SK-MEL-5 (cell line): ENCODE measurements around the gene SFTA2. TPM values are rescaled to one million over a fixed set of nuclear protein-coding genes. Genes with fewer than 3 reads are reported as not detected.

Source experiments
- DNase-seq: peaks from one replicate; pipeline ENCODE4 v3.0.0-alpha.2; 2016; ENCODE audit warnings: low read depth, low spot score
- in situ Hi-C: cut with HindIII; loops from 2 replicates; pipeline ENCODE4 v1.10.0; 2016; ENCODE audit warnings: low sequenced_read_pairs, high pct_unique_total_duplicates, low pct_unique_long_range_greater_than_20kb
- total RNA-seq: library from RNA; depleted of rRNA; stranded (reverse); fragments of >200 nt; shearing (Covaris generic); gene quantifications from 2 replicates; pipeline ENCODE4 v1.2.3, GENCODE V29; 2014

SFTA2 gene
- total RNA-seq, 1 experiment from 2014 or later: not detected

DNA sequence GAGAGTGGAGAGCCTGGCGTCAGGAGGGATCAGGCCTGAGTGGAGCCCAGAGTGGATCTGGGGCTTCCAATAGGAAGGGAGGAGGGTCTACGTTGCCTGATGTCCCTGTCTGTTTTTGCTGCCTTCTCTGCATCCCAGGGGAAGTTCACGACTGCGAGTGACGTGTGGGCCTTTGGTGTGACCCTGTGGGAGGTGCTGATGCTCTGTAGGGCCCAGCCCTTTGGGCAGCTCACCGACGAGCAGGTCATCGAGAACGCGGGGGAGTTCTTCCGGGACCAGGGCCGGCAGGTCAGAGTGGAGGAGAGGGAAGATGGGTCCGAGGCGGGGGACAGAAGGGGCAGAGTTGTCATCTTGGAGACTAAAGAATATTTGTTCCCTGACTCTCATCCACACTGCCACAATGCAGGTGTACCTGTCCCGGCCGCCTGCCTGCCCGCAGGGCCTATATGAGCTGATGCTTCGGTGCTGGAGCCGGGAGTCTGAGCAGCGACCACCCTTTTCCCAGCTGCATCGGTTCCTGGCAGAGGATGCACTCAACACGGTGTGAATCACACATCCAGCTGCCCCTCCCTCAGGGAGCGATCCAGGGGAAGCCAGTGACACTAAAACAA, 33.1 kb downstream of the SFTA2 start:
- DNase-seq: no peak
- in situ Hi-C loops: no loop called here

GRCh38 chr6:30897882-30898281, 34.1 kb downstream of the SFTA2 start:
- no peak for DNase-seq
- in situ Hi-C loops: no loop called here

- in situ Hi-C loops: no loop called here
- no peak for DNase-seq
These were observed 35.4 kb downstream of the SFTA2 start for GRCh38 chr6:30896541-30896940.

GRCh38 chr6:30895343-30895742, 36.6 kb downstream of the SFTA2 start:
- no peak for DNase-seq
- in situ Hi-C loops: no loop called here

GRCh38 chr6:30894935-30895334, 37.0 kb downstream of the SFTA2 start:
- in situ Hi-C loops: no loop called here
- DNase-seq: no peak

DNA sequence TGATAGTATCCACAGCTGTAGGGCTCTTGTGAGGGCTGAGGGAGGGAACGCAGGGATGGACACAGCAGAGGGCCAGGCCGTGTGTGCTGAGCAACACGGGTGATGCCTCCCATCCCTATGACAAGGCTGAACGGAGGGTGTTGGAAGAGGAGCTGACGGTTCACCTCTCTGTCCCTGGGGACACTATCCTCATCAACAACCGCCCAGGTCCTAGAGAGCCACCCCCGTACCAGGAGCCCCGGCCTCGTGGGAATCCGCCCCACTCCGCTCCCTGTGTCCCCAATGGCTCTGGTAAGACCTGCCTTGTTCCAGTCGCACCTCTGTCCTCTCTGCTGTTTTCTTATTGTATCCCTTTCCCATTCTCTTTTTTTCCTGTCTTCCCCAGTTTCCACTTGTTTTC, 37.6 kb downstream of the SFTA2 start:
- in situ Hi-C loops: no loop called here
- no peak for DNase-seq

- DNase-seq: no peak
- in situ Hi-C loops: no loop called here
These were observed 38.3 kb downstream of the SFTA2 start for GRCh38 chr6:30893666-30894065.

DNA sequence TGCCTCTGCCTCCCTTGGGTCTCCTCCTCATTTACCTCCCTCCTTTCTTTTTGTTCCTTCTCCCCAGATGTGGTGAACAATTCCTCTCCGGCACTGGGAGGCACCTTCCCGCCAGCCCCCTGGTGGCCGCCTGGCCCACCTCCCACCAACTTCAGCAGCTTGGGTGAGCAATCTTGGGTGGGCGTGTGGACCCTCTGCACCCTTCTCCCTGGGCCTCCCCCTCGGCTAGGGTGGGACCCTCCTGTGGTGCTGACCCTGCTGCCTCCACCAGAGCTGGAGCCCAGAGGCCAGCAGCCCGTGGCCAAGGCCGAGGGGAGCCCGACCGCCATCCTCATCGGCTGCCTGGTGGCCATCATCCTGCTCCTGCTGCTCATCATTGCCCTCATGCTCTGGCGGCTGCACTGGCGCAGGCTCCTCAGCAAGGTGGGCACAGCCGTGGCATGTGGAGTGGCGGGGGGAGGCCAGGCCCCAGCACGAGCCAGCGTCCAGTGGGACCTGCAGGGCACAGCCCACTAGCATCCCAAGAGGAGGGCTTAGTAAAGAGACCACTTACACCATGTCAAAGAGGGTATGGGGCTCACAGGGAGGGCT, 38.9 kb downstream of the SFTA2 start:
- DNase-seq: no peak
- in situ Hi-C loops: no loop called here

- in situ Hi-C loops: no loop called here
- DNase-seq: no peak
These were observed 40.0 kb downstream of the SFTA2 start for GRCh38 chr6:30891816-30892538.

- DNase-seq: no peak
- in situ Hi-C loops: no loop called here
These were observed 40.6 kb downstream of the SFTA2 start for GRCh38 chr6:30891450-30891723.

GRCh38 chr6:30890646-30891449, 41.1 kb downstream of the SFTA2 start:
- in situ Hi-C loops: no loop called here

GRCh38 chr6:30889921-30890645, 41.9 kb downstream of the SFTA2 start:
- no peak for DNase-seq
- in situ Hi-C loops: no loop called here

More at GRCh38 chr6:30890646-30891449, 41.1 kb downstream of the SFTA2 start:
- DNase-seq: no peak

DNA sequence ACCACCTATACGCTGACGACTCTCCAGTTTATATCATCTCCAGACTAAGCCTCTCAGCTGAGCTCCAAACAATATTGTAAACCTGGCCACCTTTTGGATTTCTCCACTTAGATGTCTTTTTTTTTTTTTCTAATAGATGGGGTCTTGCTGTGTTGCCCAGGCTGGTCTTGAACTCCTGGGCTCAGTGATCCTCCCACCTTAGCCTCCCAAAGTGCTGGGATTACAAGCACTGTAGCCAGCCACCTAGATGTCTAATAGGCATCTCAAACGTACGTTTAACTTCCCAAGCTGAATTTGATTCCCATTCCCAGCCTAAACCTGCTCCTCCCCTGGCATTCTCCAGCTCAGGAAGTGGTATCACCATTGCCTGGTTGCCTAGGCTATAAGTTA, 42.5 kb downstream of the SFTA2 start:
- DNase-seq: no peak
- in situ Hi-C loops: no loop called here

GRCh38 chr6:30888816-30889495, 43.0 kb downstream of the SFTA2 start:
- in situ Hi-C loops: no loop called here
- DNase-seq: no peak

DNA sequence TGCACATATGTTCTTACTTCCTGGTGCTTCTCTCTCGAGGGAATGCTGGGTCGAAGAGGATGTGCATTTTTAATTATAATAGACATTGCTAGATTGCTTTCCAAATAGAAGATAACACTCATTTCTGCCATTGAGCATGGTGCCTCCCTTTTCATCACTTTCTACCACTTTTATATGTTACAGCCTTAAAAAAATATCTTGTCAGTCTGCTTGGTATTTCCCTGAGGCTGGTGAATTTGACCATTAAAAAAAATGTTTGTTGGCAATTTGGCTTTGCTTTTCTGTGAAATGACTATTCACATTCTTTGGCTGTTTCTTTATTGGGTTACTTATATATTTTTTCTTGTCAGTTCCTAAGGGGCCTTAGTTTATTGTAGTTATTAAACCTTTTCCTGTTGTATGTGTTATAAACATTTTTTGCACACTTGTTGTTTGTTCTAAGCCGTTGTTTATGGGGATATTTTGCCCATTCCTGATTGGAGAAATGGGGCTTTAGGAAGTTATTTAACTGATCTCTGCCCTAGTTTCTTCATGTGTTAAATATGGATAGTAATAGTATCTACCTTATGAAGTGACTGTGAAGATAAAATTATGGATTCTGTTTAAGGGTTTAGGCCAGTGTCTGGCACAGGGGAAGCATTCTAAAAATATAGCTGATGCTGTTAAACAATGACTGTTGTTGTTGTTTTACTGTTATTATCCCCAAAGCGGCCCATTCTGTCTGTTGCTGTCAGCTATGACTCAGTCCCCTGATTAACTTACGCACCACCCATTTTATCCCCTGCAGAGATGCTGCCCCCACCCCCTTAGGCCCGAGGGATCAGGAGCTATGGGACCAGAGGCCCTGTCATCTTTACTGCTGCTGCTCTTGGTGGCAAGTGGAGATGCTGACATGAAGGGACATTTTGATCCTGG, 43.8 kb downstream of the SFTA2 start:
- in situ Hi-C loops: no loop called here
- DNase-seq: no peak

DNA sequence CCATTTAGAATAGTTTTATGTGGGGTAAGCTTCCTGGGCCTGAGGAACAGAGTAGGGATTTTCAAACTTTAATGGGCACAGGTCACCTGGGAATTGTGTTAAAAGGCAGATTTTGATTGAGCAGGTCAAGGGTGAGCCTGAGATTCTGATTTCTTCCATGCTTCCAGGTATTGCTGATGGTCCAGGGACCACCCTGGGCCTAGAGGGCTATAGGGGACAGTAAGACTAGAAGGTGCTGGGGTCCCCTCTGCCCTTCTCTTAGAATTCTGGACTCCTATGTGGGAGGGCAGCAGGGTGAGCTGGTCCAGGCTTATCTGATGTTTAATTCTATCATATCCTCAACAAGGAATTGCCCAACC, 45.1 kb downstream of the SFTA2 start:
- DNase-seq: no peak
- in situ Hi-C loops: no loop called here
